PC-3 (cell line): ENCODE data around the gene CACHD1.

Experiments
- CTCF ChIP-seq: fragments of 300-600 bp; sonication (generic); conservative IDR thresholded peaks from 2 replicates; pipeline ENCODE4 v1.5.1; 2017; ENCODE audit warnings: antibody characterized with exemption, low read depth, mild to moderate bottlenecking, low read length
- EZH2 ChIP-seq: fragments of 300-600 bp; sonication (generic); IDR thresholded peaks from one replicate; pipeline ENCODE4 v1.6.1; 2017; ENCODE audit warnings: antibody characterized with exemption, mild to moderate bottlenecking, low read length; ENCODE audit not compliant: unreplicated experiment

GRCh38 chr1:64492424-64492823 is 22.5 kb downstream of the CACHD1 start:
- TF ChIP-seq EZH2, result no peak
- TF ChIP-seq CTCF, result no peak
